HEK293 (cell line): ENCODE results near the gene NUMBL.

Source experiments
- GLIS1 ChIP-seq: fragments of 450-650 bp; formaldehyde crosslinking; IDR thresholded peaks from 2 replicates; pipeline ENCODE4 v1.5.1; 2016; ENCODE audit warnings: missing biosample characterization, missing genetic modification characterization
- GLIS2 ChIP-seq: fragments of 450-650 bp; formaldehyde crosslinking; IDR thresholded peaks from 2 replicates; pipeline ENCODE4 v1.5.1; 2016; ENCODE audit warnings: missing biosample characterization, missing genetic modification characterization
- SP7 ChIP-seq: fragments of 450-650 bp; formaldehyde crosslinking; IDR thresholded peaks from 2 replicates; pipeline ENCODE4 v1.5.1; 2016; ENCODE audit warnings: missing biosample characterization, missing genetic modification characterization
- ZBTB1 ChIP-seq: fragments of 450-650 bp; formaldehyde crosslinking; IDR thresholded peaks from 2 replicates; pipeline ENCODE4 v1.5.1; 2016; ENCODE audit warnings: missing biosample characterization, missing genetic modification characterization
- ZBTB21 ChIP-seq: fragments of 450-650 bp; formaldehyde crosslinking; IDR thresholded peaks from 2 replicates; pipeline ENCODE4 v1.5.1; 2017; ENCODE audit warnings: missing biosample characterization, missing genetic modification characterization
- ZEB2 ChIP-seq: fragments of 450-650 bp; formaldehyde crosslinking; IDR thresholded peaks from 2 replicates; pipeline ENCODE4 v1.5.1; 2016; ENCODE audit warnings: missing biosample characterization, missing genetic modification characterization
- ZIC2 ChIP-seq: fragments of 450-650 bp; formaldehyde crosslinking; IDR thresholded peaks from 2 replicates; pipeline ENCODE4 v1.5.1; 2016; ENCODE audit warnings: missing biosample characterization, missing genetic modification characterization
- ZNF157 ChIP-seq: fragments of 450-650 bp; formaldehyde crosslinking; IDR thresholded peaks from 2 replicates; pipeline ENCODE4 v1.5.1; 2016; ENCODE audit warnings: missing biosample characterization, missing genetic modification characterization
- ZNF16 ChIP-seq: fragments of 450-650 bp; formaldehyde crosslinking; IDR thresholded peaks from 2 replicates; pipeline ENCODE4 v1.5.1; 2016; ENCODE audit warnings: low read depth, missing biosample characterization, missing genetic modification characterization
- ZNF324 ChIP-seq: fragments of 450-650 bp; formaldehyde crosslinking; IDR thresholded peaks from 2 replicates; pipeline ENCODE4 v1.5.1; 2016; ENCODE audit warnings: missing biosample characterization, missing genetic modification characterization
- ZNF354C ChIP-seq: fragments of 450-650 bp; formaldehyde crosslinking; IDR thresholded peaks from 2 replicates; pipeline ENCODE4 v1.5.1; 2016; ENCODE audit warnings: missing biosample characterization, missing genetic modification characterization, low read depth, borderline replicate concordance
- ZNF394 ChIP-seq: fragments of 450-650 bp; formaldehyde crosslinking; IDR thresholded peaks from 2 replicates; pipeline ENCODE4 v1.5.1; 2016; ENCODE audit warnings: missing biosample characterization, missing genetic modification characterization, mild to moderate bottlenecking, moderate library complexity, borderline replicate concordance
- ZNF561 ChIP-seq: fragments of 450-650 bp; IDR thresholded peaks from 2 replicates; pipeline ENCODE4 v1.5.1; 2018; ENCODE audit warnings: missing biosample characterization, missing genetic modification characterization, borderline replicate concordance
- ZNF785 ChIP-seq: fragments of 450-650 bp; formaldehyde crosslinking; IDR thresholded peaks from 2 replicates; pipeline ENCODE4 v1.5.1; 2016; ENCODE audit warnings: missing biosample characterization, missing genetic modification characterization
- ZNF837 ChIP-seq: fragments of 450-650 bp; formaldehyde crosslinking; IDR thresholded peaks from 2 replicates; pipeline ENCODE4 v1.5.1; 2016; ENCODE audit warnings: missing biosample characterization, missing genetic modification characterization
- ZNF843 ChIP-seq: fragments of 450-650 bp; formaldehyde crosslinking; IDR thresholded peaks from 2 replicates; pipeline ENCODE4 v1.5.1; 2016; ENCODE audit warnings: missing biosample characterization, missing genetic modification characterization
- ZSCAN23 ChIP-seq: fragments of 450-650 bp; formaldehyde crosslinking; IDR thresholded peaks from 2 replicates; pipeline ENCODE4 v1.5.1; 2016; ENCODE audit warnings: missing biosample characterization, missing genetic modification characterization
- TF ChIP-seq, protein P1 (sequence below): fragments of 450-650 bp; formaldehyde crosslinking; IDR thresholded peaks from 2 replicates; pipeline ENCODE4 v1.5.1; 2016; ENCODE audit warnings: missing biosample characterization, missing genetic modification characterization
- TF ChIP-seq, protein P2 (sequence below): fragments of 450-650 bp; formaldehyde crosslinking; IDR thresholded peaks from 2 replicates; pipeline ENCODE4 v1.5.1; 2016; ENCODE audit warnings: missing biosample characterization, missing genetic modification characterization
- TF ChIP-seq, protein P3 (sequence below): fragments of 450-650 bp; formaldehyde crosslinking; IDR thresholded peaks from 2 replicates; pipeline ENCODE4 v1.5.1; 2016; ENCODE audit warnings: missing biosample characterization, missing genetic modification characterization
- TF ChIP-seq, protein P4 (sequence below): fragments of 450-650 bp; formaldehyde crosslinking; IDR thresholded peaks from 2 replicates; pipeline ENCODE4 v1.5.1; 2016; ENCODE audit warnings: missing biosample characterization, missing genetic modification characterization
- TF ChIP-seq, protein P5 (sequence below): fragments of 450-650 bp; formaldehyde crosslinking; IDR thresholded peaks from 2 replicates; pipeline ENCODE4 v1.5.1; 2016; ENCODE audit warnings: missing biosample characterization, missing genetic modification characterization, low read depth
- TF ChIP-seq, protein P6 (sequence below): fragments of 450-650 bp; formaldehyde crosslinking; IDR thresholded peaks from 2 replicates; pipeline ENCODE4 v1.5.1; 2016; ENCODE audit warnings: missing biosample characterization, missing genetic modification characterization

NUMBL gene

DNA sequence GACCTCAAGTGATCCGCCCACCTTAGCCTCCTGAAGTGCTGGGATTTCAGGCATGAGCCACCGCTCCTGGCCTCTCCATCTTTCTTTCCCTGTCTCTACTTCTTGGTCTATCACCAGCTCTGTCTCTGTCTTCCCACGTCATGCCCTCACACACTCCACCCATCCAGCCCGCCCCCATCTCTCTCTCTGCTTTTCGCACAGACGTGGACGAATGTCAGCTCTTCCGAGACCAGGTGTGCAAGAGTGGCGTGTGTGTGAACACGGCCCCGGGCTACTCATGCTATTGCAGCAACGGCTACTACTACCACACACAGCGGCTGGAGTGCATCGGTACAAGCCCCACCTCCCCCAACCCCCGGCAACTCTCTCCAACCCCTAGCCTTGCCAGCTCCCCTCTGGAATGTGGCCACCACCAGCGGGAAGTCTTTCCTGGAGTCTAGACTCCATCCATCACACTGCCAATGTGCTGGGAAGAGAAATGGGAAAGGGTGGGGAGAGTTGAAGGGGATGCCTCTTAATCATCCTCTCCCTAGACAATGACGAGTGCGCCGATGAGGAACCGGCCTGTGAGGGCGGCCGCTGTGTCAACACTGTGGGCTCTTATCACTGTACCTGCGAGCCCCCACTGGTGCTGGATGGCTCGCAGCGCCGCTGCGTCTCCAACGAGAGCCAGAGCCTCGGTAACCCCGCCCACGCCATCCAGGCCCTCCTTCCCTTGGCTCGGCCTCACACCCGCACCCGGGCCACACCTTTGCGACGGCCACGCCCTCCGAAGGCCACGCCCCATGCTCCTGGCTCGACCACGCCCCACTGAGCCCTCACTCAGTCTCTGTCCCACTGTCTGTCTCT is 66.8 kb downstream of the NUMBL start (continued):
- TF ChIP-seq, protein P1, sequence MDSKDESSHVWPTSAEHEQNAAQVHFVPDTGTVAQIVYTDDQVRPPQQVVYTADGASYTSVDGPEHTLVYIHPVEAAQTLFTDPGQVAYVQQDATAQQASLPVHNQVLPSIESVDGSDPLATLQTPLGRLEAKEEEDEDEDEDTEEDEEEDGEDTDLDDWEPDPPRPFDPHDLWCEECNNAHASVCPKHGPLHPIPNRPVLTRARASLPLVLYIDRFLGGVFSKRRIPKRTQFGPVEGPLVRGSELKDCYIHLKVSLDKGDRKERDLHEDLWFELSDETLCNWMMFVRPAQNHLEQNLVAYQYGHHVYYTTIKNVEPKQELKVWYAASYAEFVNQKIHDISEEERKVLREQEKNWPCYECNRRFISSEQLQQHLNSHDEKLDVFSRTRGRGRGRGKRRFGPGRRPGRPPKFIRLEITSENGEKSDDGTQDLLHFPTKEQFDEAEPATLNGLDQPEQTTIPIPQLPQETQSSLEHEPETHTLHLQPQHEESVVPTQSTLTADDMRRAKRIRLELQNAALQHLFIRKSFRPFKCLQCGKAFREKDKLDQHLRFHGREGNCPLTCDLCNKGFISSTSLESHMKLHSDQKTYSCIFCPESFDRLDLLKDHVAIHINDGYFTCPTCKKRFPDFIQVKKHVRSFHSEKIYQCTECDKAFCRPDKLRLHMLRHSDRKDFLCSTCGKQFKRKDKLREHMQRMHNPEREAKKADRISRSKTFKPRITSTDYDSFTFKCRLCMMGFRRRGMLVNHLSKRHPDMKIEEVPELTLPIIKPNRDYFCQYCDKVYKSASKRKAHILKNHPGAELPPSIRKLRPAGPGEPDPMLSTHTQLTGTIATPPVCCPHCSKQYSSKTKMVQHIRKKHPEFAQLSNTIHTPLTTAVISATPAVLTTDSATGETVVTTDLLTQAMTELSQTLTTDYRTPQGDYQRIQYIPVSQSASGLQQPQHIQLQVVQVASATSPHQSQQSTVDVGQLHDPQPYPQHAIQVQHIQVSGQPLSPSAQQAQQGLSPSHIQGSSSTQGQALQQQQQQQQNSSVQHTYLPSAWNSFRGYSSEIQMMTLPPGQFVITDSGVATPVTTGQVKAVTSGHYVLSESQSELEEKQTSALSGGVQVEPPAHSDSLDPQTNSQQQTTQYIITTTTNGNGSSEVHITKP, result peak; percentile 77
- TF ChIP-seq GLIS2 (tag by site-specific recombination) (peak; percentile 96), SP7 (tag by site-specific recombination) (peak; percentile 97), ZNF785 (tag by site-specific recombination) (peak; percentile 35; the same call in 1 of the 2 replicates), ZNF16 (tag by site-specific recombination) (no peak), ZNF843 (tag by site-specific recombination) (0 out of 2 replicates have a peak, but pooled peaks have one; percentile 75), ZNF157 (tag by site-specific recombination) (0 out of 2 replicates have a peak, but pooled peaks have one; percentile 30), ZIC2 (tag by site-specific recombination) (peak; percentile 99), ZEB2 (tag by site-specific recombination) (peak; percentile 100), ZNF354C (no peak), ZNF837 (tag by site-specific recombination) (no peak), GLIS1 (tag by site-specific recombination) (peak; percentile 100), ZBTB21 (tag by site-specific recombination) (peak; percentile 77), ZNF394 (tag by site-specific recombination) (peak; percentile 64; the same call in 1 of the 2 replicates), ZBTB1 (tag by site-specific recombination) (no peak), ZSCAN23 (peak; percentile 20; the same call in 1 of the 2 replicates), ZNF561 (tag by site-specific recombination) (peak; percentile 93; the same call in 1 of the 2 replicates), ZNF324 (tag by site-specific recombination) (peak; percentile 90)
- TF ChIP-seq, protein P2, sequence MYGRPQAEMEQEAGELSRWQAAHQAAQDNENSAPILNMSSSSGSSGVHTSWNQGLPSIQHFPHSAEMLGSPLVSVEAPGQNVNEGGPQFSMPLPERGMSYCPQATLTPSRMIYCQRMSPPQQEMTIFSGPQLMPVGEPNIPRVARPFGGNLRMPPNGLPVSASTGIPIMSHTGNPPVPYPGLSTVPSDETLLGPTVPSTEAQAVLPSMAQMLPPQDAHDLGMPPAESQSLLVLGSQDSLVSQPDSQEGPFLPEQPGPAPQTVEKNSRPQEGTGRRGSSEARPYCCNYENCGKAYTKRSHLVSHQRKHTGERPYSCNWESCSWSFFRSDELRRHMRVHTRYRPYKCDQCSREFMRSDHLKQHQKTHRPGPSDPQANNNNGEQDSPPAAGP (tag by site-specific recombination), result peak; percentile 100
- TF ChIP-seq, protein P3, sequence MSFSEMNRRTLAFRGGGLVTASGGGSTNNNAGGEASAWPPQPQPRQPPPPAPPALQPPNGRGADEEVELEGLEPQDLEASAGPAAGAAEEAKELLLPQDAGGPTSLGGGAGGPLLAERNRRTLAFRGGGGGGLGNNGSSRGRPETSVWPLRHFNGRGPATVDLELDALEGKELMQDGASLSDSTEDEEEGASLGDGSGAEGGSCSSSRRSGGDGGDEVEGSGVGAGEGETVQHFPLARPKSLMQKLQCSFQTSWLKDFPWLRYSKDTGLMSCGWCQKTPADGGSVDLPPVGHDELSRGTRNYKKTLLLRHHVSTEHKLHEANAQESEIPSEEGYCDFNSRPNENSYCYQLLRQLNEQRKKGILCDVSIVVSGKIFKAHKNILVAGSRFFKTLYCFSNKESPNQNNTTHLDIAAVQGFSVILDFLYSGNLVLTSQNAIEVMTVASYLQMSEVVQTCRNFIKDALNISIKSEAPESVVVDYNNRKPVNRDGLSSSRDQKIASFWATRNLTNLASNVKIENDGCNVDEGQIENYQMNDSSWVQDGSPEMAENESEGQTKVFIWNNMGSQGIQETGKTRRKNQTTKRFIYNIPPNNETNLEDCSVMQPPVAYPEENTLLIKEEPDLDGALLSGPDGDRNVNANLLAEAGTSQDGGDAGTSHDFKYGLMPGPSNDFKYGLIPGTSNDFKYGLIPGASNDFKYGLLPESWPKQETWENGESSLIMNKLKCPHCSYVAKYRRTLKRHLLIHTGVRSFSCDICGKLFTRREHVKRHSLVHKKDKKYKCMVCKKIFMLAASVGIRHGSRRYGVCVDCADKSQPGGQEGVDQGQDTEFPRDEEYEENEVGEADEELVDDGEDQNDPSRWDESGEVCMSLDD (tag by site-specific recombination), result no peak; the same call in 1 of the 2 replicates
- TF ChIP-seq, protein P4, sequence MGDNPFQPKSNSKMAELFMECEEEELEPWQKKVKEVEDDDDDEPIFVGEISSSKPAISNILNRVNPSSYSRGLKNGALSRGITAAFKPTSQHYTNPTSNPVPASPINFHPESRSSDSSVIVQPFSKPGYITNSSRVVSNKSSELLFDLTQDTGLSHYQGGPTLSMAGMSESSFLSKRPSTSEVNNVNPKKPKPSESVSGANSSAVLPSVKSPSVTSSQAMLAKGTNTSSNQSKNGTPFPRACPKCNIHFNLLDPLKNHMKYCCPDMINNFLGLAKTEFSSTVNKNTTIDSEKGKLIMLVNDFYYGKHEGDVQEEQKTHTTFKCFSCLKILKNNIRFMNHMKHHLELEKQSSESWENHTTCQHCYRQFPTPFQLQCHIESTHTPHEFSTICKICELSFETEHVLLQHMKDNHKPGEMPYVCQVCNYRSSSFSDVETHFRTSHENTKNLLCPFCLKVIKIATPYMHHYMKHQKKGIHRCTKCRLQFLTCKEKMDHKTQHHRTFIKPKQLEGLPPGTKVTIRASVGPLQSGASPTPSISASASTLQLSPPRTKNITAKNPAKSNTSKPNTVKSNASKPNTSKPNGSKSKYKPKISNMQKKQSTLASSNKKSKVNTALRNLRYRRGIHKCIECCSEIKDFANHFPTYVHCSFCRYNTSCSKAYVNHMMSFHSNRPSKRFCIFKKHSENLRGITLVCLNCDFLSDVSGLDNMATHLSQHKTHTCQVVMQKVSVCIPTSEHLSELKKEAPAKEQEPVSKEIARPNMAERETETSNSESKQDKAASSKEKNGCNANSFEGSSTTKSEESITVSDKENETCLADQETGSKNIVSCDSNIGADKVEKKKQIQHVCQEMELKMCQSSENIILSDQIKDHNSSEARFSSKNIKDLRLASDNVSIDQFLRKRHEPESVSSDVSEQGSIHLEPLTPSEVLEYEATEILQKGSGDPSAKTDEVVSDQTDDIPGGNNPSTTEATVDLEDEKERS (tag by site-specific recombination), result peak; percentile 12; the same call in 1 of the 2 replicates
- TF ChIP-seq, protein P5, sequence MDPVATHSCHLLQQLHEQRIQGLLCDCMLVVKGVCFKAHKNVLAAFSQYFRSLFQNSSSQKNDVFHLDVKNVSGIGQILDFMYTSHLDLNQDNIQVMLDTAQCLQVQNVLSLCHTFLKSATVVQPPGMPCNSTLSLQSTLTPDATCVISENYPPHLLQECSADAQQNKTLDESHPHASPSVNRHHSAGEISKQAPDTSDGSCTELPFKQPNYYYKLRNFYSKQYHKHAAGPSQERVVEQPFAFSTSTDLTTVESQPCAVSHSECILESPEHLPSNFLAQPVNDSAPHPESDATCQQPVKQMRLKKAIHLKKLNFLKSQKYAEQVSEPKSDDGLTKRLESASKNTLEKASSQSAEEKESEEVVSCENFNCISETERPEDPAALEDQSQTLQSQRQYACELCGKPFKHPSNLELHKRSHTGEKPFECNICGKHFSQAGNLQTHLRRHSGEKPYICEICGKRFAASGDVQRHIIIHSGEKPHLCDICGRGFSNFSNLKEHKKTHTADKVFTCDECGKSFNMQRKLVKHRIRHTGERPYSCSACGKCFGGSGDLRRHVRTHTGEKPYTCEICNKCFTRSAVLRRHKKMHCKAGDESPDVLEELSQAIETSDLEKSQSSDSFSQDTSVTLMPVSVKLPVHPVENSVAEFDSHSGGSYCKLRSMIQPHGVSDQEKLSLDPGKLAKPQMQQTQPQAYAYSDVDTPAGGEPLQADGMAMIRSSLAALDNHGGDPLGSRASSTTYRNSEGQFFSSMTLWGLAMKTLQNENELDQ, result no peak
- TF ChIP-seq, protein P6, sequence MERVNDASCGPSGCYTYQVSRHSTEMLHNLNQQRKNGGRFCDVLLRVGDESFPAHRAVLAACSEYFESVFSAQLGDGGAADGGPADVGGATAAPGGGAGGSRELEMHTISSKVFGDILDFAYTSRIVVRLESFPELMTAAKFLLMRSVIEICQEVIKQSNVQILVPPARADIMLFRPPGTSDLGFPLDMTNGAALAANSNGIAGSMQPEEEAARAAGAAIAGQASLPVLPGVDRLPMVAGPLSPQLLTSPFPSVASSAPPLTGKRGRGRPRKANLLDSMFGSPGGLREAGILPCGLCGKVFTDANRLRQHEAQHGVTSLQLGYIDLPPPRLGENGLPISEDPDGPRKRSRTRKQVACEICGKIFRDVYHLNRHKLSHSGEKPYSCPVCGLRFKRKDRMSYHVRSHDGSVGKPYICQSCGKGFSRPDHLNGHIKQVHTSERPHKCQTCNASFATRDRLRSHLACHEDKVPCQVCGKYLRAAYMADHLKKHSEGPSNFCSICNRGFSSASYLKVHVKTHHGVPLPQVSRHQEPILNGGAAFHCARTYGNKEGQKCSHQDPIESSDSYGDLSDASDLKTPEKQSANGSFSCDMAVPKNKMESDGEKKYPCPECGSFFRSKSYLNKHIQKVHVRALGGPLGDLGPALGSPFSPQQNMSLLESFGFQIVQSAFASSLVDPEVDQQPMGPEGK (tag by site-specific recombination), result peak; percentile 99
